ENCODE data around the gene SDHAF3.

The SDHAF3 gene

GRCh38 chr7:97219237-97219636, 101.7 kb downstream of the SDHAF3 start:
- no peak for DNase-seq (ENCODE audit: low spot score)

GRCh38 chr7:97224316-97224715, 106.8 kb downstream of the SDHAF3 start:
- no peak for DNase-seq (ENCODE audit: low spot score)

GRCh38 chr7:97226541-97226940, 109.0 kb downstream of the SDHAF3 start:
- no peak for DNase-seq (ENCODE audit: low spot score)

All from NAMALWA (cell line).